Measurements from ENCODE around the gene TFDP2. TPM values are rescaled to one million over a fixed set of nuclear protein-coding genes. Genes with fewer than 3 reads are reported as not detected.
"Not testable (repeated sequence)": the region's sequence is repeated elsewhere in the genome, so short reads cannot be mapped to it uniquely, and the experiment has no call there.

TFDP2 gene
- total RNA-seq, 1 donor from 2014 or later: 43.7 TPM

- DNase-seq: no peak
Measured at GRCh38 chr3:142019794-142020320, 129.5 kb downstream of the TFDP2 start.

DNA sequence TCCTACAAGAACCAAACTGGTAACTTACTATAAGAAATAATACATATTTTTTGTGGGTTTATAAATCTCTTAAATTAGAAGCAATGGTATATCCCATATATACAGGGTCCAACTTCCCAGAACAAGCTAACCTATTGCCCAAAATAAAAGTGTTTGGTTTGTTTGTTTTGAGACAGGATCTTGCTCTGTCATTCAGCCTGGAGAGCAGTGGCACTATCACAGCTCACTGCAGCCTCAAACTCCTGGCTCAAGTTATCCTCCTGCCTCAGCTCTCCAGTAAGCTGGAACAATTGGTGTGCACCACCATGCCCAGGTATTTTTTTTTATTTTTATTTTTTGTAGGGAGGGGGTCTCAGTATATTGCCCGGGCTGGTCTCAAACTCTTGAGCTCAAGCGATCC lies 135.4 kb downstream of the TFDP2 start:
- no peak for DNase-seq

DNA sequence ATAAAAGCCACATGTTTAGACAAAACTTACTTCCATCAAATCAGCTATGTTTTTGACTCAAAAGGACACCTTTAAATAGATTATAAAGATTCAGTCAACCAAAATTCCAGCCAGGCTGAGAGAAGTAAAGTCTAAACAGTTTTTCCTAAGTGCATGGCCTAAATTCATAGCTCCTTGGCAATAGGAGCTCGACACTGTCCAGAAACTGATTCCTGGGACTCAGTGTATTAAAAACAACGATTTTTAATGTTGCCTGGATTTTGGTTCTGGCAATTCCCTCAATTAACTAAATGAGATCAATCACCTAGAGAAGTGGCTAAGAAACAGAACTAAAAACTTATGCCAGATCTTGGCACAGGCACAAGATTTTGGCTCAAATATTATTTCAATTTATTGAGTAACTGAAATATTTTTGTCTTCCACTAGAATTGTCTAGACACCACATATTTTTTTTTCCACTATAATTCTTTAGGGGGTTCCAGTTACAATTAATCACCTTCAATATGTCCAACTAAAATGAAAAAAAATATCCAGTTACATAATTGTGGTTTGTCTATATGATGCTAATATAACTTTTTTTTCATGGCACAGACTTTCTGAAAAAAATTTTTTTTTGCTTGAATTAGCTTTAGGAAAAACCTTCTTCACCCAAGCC lies 135.9 kb downstream of the TFDP2 start:
- DNase-seq: no peak

DNA sequence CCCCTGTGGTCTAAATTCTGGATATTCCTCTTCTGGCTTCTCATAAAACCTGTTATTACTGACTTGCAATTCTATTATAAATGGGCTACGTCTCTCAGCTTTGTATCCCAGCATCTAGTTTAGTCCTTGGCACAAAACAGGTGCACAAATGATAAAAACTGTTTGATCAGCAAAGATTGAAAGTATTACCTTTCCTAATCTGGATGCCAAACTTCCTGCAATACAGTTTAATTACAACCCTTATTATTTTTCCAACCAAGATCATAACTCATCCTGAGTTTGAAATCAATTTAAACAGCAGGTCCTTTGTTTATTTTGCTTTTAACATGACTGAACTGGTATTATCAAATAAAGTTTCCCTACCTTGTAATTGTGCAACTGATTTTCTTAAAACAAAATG lies 140.3 kb downstream of the TFDP2 start:
- DNase-seq: no peak

GRCh38 chr3:142007710-142008399 lies 141.5 kb downstream of the TFDP2 start:
- DNase-seq: no peak

DNA sequence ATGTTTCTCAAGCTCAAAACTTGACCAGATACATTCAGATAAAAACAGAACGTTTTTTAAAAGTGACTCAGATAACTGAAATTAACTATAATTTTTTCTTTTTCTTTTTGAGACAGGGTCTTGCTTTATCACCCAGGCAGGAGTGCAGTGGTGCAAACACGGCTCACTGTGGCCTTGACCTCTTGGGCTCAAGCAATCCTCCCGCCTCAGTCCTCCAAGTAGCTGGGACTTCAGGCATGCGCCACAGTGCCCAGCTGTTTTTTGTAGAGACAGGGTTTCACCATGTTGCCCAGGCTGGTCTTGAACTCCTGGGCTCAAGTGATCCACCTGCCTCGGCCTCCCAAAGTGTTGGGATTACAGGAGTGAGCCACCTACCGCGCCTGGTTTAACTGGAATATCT lies 144.4 kb downstream of the TFDP2 start:
- not testable (repeated sequence) for DNase-seq

DNA sequence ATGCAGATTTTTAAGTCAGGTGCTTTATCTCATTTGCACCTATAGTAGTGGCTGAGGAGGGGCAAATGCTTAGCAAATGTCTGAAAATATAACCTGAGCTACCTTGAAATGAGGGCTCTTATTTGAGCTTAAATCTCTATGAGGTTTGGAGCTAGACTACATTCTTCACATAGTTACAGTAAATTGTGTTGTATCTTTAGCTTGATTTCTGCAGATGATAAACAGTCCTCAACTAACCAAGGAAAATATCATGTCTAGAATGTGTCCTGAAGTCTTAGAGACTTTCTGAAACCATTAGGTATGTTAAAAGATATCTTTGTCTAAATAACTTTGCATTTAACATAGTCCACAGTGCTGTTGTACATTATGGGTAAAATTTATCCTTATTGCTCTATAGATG lies 145.3 kb downstream of the TFDP2 start:
- DNase-seq: no peak

- DNase-seq: no peak
Measured at GRCh38 chr3:142003291-142003690, 146.1 kb downstream of the TFDP2 start.

- DNase-seq: no peak
Measured at GRCh38 chr3:142000325-142000870, 148.9 kb downstream of the TFDP2 start.

- DNase-seq: peak; percentile 26
Measured at GRCh38 chr3:141998669-141999290, 150.6 kb downstream of the TFDP2 start.

- no peak for DNase-seq
Measured at GRCh38 chr3:141996437-141996836, 152.9 kb downstream of the TFDP2 start.

- DNase-seq: no peak
Measured at GRCh38 chr3:141994856-141995255, 154.5 kb downstream of the TFDP2 start.

- DNase-seq: no peak
Measured at GRCh38 chr3:141992512-141992911, 156.8 kb downstream of the TFDP2 start.

DNA sequence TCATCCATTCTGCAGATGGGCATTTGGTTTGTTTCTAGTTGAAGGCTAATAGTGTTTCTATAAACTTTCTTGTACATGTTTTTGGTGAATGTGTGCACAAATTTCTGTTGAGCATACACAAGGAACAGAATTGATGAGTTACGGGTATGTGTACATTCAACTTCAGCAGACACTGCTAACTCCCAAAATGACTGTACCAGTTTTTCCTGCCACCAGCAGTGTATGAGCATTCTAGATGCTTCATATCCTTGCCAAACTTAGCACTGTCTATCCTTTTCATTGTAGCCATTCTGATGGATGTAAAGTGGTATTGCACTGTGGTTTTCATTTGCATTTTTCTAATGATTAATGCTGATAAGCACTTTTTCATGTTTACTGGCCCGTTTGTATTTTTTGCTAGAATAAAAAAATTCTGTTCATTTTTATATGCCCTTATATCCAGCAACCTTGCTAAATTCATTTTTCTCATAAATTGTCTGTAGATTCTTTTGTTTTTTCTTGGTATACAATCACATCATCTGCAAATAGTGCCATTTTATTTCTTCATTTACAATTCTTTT lies 162.7 kb downstream of the TFDP2 start:
- DNase-seq: no peak

GRCh38 chr3:141981084-141981483 lies 168.3 kb downstream of the TFDP2 start:
- DNase-seq: no peak

GRCh38 chr3:141979050-141979671 lies 170.2 kb downstream of the TFDP2 start:
- DNase-seq: no peak

- DNase-seq: not testable (repeated sequence)
Measured at GRCh38 chr3:141974777-141975176, 174.6 kb downstream of the TFDP2 start.

DNA sequence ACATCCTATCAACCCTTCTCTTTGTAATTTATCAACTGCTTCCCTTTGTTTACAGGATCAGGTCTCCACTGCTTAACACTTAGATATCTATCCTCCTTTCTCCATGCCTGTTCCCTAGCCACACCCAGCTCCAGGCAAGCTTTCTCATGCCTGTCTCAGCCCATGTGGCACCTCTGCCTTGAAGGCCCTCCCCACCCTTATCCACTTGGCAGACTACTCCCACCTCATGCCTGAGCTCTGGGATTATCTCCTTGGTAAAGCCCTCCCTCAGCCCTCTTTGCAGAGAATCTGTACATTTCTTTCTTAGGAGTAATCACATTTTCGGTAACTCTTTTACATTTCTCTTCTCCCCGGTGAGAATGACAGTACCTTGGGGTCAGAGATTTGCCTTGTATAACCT lies 176.9 kb downstream of the TFDP2 start:
- DNase-seq: no peak

DNA sequence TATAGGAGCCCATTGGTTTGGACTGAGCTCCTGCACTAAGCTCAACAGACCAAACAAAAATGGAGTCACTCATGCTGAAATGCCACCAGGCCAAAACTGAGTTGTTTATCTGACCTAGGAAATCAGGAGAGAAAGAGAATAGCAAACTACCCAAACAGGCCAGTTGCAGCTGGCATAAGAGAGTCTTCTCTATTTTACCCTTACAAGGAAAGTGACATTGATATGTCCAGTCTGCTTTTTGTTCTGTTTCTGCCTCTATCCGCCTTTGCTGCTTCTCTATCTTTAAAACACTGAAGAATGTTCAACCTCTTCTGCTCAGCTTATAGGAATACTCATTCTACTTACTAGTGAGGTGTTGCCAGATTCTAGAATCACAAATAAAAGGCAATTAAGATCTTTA lies 177.8 kb downstream of the TFDP2 start:
- no peak for DNase-seq

GRCh38 chr3:141969711-141970110 lies 179.6 kb downstream of the TFDP2 start:
- no peak for DNase-seq

DNA sequence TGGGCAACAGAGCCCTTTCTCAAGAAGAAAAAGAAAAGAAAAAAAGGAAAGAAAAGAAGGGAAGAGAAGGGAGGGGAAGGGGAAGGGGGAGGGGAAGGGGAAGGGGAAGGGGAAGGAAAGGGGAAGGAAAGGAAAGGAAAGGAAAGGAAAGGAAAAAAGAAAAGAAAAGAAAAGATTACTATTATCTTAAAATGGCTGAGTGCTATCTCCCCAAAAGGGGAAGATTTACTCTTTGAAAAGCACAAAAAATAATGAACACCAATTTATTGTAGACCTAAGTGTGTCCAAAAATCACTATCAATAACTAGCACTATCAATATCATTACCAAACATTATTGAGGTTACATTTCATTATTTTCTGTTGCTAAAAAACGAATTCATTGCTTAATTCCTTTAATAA lies 183.9 kb downstream of the TFDP2 start:
- DNase-seq: no peak

DNA sequence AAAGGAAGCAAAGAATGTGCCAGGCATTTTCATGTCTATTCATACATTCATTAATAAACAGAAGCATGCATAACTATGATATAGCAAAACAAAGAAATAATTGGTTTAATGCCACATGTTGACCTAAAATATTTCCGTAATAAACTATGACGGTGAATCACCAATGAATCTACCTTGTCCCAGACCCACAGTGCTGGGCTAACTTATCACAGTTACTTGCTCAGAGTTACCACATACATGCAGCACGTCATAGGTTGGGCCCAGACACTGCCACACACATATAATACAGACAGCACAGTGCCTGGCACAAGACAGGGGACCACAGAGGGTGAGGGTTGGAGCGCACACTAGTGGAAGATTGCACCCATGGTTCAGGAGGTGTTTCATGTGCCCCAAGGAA lies 186.0 kb downstream of the TFDP2 start:
- no peak for DNase-seq

Measured in skin of body (tissue), 2 donors.